LNCaP clone FGC (cell line): ENCODE results near the gene ZNF92.
"Not testable (repeated sequence)": the region's sequence is repeated elsewhere in the genome, so short reads cannot be mapped to it uniquely, and the experiment has no call there.

ENCODE experiments used
- DNase-seq: peaks from one replicate; pipeline ENCODE4 v3.0.0-alpha.2; 2011; ENCODE audit warnings: low read depth
- H3K4me3 ChIP-seq: 2 replicates; pipeline ENCODE4 v1.5.1; 2011; ENCODE audit warnings: mild to moderate bottlenecking, low read depth, low read length, control low read depth
- TF ChIP-seq, protein P1 (sequence below): IDR thresholded peaks from 2 replicates; pipeline ENCODE4 v1.5.1; 2012; ENCODE audit warnings: mild to moderate bottlenecking; ENCODE audit not compliant: control insufficient read depth, insufficient read depth; ENCODE audit errors: extremely low read depth

The ZNF92 gene

DNA sequence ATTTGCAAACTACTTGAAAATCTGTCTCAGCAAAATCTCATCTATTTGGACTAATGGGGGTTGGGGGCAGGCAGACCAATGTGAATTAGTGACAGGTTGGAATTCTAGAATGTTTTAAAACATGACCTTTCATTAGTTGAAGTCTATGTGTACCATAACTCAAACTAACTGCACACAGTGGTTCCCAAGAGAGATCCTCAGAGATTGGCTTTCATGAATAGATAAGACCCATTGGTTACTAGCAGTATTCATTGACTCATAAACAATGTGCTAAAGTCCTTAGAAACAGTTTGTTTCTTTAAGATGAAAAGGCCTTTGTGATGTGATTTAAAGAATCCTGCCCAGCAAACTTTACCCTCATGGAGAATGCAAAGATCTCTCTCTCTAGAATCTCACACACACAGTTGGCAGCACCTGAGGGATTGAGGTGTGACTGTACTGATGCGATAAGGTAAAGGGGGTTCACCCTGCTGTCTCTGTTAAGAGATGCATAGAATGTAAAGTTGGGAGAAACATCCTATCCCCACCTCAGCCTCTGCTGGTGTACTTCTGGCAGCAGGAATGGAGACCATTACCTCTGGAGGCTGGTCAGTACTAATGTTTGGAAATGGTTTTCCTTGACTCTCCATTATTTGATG is 70.7 kb downstream of the ZNF92 start:
- no peak for DNase-seq
- TF ChIP-seq, protein P1, sequence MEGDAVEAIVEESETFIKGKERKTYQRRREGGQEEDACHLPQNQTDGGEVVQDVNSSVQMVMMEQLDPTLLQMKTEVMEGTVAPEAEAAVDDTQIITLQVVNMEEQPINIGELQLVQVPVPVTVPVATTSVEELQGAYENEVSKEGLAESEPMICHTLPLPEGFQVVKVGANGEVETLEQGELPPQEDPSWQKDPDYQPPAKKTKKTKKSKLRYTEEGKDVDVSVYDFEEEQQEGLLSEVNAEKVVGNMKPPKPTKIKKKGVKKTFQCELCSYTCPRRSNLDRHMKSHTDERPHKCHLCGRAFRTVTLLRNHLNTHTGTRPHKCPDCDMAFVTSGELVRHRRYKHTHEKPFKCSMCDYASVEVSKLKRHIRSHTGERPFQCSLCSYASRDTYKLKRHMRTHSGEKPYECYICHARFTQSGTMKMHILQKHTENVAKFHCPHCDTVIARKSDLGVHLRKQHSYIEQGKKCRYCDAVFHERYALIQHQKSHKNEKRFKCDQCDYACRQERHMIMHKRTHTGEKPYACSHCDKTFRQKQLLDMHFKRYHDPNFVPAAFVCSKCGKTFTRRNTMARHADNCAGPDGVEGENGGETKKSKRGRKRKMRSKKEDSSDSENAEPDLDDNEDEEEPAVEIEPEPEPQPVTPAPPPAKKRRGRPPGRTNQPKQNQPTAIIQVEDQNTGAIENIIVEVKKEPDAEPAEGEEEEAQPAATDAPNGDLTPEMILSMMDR: no peak
- H3K4me3 ChIP-seq: no peak overlapping the region

DNA sequence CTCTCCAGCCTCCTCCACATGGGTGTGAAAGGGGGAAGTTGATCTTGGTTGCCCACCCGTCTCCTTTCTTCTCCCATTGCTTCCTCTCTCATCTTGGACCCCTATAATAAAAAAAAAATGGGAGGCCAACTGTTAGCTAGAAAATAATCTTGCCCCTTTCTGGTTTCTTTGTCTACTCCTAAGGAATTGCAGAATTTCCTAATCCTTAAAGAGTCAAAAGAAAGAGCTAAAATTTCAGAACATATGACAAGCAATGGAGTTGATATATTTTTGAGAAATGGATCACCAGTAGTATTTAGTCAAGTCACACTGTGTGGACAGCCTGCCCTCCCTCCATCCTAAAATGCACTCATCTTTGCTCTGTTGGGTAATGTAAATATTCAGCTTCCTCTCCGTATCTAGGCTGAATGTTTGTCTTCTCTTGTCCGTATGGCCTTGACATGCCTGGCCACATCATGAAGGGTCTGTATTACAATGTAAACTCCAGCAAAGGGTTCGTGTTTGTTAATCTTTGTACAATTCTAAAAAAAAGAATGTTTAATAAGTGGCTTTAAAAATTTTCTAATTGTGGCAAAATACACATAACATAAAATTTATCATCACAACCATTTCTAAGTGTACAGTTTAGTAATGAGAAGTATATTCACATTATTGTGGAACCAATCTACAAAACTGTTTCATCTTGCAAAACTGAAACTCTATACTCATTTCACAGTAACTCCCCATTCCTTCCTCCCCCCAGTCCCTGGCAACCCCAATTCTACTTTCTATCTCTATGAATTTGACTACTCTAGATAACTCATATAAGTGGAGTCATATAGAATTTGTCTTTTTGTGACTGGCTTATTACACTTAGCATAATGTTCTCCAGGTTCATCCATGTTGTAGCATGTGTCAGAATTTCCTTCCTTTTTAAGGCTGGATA is 71.5 kb downstream of the ZNF92 start:
- no peak for DNase-seq
- TF ChIP-seq, protein P1: no peak
- no peak overlapping the region for H3K4me3 ChIP-seq

GRCh38 chr7:65447041-65447440 is 73.4 kb downstream of the ZNF92 start:
- DNase-seq, H3K4me3 ChIP-seq: not testable (repeated sequence)
- TF ChIP-seq, protein P1: peak; percentile 25; the same call in 1 of the 2 replicates

GRCh38 chr7:65448816-65449504 is 75.3 kb downstream of the ZNF92 start:
- TF ChIP-seq, protein P1: no peak
- no peak overlapping the region for H3K4me3 ChIP-seq
- no peak for DNase-seq

- TF ChIP-seq, protein P1: no peak
- H3K4me3 ChIP-seq: no peak overlapping the region
- no peak for DNase-seq
Observed at GRCh38 chr7:65449505-65449852, 75.8 kb downstream of the ZNF92 start.
